HL-60/S4 treated with phorbol 12-myristate 13-acetate at 8.2 ng/mL for 4 days and 3 days (cell line): Measurements from ENCODE around the gene NMD3.
"Not testable (repeated sequence)": the region's sequence is repeated elsewhere in the genome, so short reads cannot be mapped to it uniquely, and the experiment has no call there.

Experiments used
- in situ Hi-C: fragments of 300-500 bp; cut with MboI; formaldehyde crosslinking; loops from 2 replicates; pipeline ENCODE4 v1.15.0; 2022; ENCODE audit warnings: low sequenced_read_pairs

Gene NMD3

DNA sequence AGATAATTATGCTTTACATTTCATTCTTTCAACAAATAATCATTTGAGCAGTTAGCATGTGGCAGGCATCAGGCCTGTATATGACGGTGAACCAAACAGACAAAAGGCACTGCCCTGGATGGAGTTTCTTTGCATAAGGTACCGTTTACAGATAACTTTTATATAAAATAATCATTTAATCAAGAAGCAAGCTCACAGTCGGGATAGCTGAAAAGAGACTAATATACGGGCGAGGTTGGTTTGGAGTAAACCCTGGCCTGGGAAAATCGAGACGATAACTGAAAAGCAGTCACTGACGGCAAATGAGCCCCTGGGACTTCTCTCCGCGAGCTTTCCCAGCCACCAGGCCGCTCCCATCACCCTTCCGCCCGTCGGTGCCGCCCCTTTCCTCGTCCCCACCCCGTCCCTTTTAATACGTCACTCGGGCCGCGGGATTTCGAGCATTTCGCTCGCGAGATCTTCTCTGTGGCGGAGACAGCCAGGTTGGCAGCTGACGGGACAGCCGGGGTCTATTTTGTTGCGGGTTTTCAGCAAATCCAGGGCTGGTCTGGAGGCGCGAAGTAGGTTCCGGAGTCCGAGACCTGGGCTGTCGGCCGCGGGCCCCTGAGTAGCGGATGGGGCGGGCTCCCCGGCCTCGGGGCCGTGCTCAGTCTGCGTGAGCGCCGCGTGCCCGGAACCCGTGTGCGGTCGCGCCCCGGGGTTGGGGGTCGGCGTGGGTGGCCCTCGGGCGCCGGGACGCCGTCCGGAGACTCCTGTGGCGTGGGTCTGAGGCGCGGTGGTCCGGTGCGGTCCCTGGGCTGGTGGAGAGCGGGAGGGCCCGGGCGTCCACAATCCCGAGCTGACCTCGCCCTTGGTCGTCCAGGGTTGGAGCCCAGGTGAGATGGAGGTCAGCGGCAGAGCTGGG lies at the start of gene NMD3:
TSS of gene NMD3 (plus strand) at position 462 of the 904 bp plus-strand sequence. CDS start 703 bp downstream, outside the sequence.
- in situ Hi-C loops: no loop called here

DNA sequence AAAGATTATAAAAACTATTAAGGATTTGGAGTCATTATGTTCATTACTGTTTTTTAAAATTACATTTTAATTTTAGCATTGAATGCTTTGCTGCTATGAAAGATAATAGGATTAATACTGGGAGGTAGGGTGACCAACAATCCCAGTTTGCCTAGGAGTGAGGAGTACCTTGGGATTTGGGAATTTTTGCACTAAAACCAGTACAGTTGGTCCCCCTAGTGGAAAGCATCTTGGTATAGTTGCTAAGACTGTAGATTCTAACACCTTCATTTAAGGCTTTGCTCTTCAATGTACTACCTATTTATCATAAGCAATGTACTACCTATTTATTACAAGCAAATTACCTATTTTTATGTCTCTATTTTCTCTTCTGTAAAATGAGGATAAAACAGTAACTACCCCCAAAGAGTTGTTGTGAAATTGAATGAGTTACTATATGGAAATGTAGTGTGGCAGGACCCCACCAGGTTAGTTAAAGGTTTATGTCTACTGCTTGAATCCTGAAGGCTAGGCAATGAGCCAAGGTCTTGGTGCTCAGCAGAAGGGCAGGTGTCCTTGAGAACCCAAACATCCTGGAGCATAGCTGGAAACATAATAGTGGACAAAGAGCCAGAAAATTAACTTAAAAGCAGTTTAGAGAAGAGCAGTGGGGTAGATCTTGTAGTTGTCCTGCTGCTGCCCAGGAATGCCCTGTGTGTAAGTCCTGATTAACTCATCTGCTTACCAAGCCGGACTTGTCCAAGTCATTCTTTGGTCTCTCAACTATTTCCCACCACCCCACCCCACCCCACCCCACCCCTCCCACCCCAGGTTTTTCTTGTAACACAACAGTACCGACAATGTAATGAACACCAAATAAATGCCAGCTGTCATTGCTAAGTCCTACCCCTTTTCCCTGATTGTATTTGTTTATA lies 49.2 kb upstream of the NMD3 start:
- in situ Hi-C loops: no loop called here

DNA sequence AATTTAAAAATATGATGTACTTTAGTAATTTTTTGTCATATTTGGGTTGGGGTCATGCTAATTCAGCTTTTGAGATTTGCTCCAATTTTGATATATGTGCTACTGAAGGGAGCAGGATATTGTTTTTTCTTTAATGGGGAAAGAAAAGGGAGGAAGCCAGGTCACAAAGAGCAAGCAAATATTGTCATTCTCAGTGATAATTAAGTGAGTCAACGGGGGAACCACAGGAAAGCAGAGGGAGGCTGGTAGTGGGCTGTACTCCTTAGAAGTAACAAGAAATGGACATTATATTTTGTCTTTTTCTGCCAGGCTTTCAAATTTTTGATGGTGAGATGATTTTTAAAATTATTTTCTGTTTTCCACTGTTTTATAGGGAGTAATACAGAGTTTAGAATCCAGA lies 45.6 kb upstream of the NMD3 start:
- in situ Hi-C loops: no loop called here

DNA sequence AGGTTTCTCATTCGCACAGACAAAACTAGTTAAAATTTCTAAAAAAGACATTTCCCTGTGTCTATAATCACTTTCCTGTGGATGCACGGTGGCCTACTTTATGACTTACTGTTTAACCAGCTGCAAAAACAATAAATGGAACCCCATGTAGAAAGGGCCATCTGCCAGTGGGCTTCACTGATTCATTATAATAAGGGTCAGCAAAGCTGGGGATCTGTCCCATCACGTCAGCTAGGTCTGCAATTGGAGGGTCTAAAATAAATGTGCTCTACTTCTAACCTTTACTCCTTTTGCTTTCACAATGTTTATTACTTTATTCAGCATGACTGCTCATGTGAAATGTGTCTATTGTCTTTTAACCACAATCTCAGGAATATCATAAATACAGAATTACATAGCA lies 43.1 kb upstream of the NMD3 start:
- in situ Hi-C loops: no loop called here

DNA sequence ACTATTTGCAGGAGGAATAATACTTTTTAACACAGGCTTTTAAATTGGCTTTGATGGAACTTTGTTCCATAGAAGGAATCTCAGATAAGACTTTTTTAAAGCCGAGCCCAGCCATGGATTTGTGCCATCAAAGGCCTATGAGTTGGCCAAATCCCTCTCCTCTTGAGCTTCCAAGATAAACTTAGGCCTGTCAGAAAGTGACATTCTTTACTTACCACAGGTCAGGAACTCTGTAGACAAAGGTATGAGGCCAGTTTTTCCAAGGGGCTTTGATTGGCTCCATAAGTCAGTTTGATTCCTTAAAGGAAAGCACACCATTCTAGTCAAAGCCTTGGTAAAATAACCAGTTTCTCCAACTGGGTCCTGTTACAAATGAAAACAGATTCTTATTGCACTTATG lies 39.7 kb upstream of the NMD3 start:
- in situ Hi-C loops: not testable (repeated sequence)

DNA sequence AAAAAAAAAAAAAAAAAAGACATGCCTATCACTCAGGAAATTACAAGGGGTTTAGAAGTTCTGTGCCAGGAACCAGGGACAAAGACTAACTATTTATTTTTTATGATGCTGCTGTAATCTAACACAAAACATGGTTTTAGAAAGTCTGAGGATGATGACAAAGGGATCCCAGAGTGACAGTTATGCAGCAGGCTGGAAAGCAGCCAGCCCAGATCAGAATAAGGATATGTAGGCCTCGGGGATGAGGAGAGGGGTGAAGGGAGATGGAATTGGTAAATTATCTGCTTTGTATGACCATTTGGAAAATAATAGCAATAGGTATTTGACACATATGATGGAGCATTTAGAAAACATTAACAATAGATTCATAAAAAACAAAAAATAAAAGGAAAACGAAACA lies 34.1 kb upstream of the NMD3 start:
- in situ Hi-C loops: no loop called here

DNA sequence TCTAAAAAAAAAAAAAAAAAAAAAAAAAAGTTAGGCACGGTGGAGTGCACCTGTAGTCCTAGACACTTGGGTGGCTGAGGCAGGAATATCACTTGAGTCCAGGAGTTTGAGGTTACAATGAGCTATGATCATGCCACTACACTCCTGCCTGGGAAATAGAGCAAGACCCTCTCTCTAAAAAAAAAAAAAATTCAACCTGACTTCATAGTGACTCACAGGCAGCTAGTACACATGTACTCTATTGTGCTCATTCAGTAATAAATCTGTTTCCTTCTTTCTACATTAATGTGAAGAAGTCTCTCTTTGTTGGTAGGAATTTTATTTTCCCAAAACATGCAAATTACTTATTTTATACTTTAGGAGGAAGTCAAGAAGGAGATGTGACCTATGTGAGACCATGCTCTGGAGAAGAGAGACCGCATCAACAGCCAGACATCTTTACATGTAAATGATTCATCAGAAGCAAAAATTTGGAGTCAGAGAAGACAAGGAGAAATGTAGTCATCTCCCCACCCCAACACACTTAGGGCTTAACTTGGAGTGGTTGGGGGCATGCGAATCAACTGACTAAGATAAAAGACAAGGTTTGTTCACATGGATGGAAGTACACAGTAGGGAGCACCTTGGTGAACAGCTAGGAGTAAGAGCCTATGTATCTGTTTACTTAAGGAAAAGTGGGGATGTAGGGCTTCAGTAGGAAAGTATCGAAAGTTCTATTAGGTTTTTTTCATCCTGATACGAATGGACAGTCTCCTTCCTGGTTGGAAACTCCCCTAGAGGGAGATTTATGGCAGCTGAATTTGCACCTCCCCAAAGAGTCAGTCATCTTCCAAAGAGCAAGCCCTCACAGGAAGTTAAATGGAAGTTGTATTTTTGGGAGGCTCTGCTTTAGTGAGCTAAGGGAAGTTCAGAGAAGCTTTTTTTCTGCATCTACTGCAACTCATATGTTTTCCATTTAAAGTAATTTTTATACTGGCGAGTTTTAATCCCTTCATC lies 23.0 kb upstream of the NMD3 start:
- in situ Hi-C loops: no loop called here

DNA sequence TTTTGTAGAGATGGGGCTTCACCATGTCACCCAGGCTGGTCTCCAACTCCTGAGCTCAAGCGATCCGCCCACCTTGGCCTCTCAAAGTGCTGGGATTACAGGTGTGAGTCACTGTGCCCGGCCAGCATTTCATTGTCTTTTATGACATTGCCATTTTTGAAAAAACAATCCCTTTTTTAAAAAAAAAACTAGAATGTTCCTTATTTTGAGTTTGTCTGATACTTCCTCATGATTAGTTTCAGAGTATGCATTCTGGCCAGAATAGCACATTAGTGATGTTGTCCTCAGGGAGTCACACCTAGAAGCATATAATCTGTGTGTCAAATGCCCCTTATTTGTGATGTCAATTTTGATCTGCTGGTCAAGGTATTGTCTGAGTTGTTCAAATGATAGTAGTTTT lies 21.2 kb upstream of the NMD3 start:
- in situ Hi-C loops: no loop called here

DNA sequence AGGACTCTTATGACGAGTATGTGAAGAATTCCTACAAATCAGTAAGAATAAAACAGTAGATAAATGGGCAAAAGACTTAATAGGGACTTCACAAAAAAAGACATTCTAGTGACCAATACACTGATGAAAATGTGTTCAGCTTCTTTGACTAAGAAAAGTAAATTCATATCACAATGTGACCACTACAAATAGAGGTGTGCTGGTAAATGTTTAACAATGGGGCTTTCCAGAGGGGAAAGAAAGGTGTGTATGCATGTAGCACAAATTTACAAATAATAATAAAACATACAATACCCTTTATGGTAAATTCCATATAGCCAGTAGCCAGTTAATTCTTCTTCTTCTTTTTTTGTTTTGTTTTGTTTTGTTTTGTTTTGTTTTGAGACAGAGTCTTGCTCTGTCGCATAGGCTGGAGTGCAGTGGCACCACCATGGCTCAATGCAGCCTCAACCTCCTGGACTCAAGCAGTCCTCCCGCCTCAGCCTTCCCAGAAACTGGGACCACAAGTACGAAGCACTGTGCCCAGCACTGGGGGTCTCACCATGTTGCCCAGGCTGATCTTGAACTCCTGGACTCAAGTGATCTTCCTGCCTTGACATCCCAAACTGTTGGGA lies 17.5 kb upstream of the NMD3 start:
- in situ Hi-C loops: no loop called here

DNA sequence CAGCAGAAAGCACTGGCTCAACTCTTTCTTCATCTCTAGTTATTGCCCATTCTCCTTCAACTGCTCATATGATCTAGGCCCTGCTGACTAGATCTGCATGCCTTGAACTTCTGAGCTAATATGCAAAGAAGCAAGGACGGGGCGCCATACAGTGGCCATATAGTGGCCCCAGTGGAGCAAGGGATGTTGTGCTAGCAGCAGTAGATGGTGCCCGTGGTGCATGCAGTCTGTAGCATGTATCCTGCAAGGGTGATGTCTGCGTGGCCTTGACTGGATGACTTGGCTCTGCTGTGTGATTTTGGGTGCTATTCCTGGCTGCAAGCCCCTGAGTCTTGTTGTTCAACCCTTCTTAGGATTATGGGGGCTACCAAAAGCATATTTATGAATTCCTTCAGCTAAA lies 12.2 kb upstream of the NMD3 start:
- in situ Hi-C loops: no loop called here

DNA sequence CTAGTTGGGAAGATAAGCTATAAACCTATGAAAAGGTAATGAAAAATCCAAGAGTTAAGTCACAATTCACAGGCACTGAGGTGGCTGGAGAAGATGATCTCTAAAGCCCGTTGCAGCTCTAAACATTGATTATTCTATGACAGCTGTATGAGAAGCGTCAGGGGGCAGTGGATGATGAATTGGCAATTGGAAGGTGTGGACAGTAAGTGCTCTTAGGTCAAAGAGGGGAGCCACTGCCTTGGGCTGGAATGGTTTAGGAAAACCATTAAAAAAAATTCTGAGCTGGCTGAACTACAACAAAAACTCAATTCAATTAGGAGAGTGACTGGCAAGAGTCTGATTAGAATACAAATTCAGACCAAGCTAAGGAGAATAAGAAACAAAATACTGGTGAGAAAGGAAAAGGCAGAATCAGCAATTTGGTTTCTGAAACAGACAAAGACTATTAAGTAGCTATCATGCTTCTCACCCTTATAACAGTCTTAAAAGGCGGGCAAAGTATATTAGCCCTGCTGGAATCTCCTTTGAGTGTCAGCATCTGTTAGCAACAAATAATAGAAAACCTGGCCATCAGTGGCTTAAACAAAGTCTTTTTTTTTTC lies 8.8 kb upstream of the NMD3 start:
- in situ Hi-C loops: no loop called here

DNA sequence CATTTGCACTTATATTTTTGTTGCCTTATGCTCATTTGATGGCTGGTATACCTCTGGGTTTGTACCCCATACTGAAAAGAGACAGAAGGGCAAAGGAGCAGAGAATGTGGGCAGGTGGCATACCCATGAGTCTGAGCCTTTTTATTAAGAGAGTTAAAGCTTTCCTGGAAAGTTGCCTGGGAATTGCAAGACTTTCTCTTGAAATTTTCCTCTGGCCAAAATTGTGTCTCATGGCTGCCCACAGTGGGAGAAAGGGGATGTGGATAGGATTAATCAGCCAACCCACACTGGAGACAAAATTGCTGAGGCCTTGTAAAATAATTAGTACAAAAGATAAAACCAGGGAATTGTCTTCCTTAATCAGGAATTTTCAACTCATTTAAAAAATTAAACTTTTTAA lies 8.2 kb upstream of the NMD3 start:
- in situ Hi-C loops: no loop called here

DNA sequence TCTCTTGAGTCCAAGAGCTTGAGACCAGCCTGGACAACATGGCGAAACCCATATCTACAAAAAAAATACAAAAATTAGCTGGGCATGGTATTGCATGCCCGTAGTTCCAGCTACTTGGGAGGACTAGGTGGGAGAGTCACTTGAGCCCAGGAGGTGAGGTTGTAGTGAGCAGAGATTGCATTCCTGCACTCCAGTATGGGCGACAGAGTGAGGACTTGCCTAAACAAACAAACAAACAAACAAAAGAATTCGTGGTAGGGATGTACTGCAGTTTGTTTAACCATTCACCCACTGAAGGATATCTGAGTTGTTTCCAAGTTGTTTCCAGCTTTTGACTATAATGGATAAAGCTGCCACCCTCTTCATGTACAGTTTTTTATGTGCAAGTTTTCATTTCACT lies 7.5 kb upstream of the NMD3 start:
- in situ Hi-C loops: no loop called here

DNA sequence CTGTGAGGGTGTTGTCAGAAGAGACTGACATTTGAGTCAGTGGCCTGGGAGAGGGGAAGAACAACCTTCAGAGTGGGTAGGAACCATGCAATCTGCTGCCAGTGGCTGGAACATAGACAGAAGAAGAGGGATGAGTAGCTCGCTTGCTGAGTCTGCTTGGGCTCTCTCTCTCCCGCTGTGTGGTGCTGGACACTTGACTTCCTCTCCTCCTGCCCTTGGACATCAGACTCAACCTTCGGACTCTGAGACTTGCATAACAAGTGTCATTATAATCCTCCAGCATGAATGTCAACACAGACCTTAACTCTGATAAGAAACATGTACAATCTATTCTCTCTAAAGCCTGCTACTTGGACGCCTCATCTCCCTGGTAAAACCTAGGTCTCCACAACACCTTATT lies 5.9 kb upstream of the NMD3 start:
- in situ Hi-C loops: no loop called here

DNA sequence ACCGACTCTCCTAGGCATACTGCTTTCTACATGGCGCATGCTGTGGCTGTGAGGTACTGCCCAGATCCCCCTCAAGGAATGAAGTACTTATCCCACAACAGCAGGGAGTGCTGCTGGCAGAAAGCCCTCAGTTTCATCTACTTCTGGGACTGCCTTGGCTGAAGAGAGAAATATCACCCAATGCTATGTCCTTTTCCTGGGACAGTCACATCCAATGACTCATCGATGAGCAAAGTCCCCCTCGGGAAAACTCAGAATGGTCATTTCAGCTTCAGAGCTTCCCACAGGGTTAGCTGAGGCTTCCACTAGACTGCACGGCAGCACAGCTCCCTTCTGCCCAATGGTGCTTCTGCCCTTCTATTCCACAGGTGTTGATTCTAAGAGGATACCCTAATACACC lies 3.6 kb upstream of the NMD3 start:
- in situ Hi-C loops: no loop called here

DNA sequence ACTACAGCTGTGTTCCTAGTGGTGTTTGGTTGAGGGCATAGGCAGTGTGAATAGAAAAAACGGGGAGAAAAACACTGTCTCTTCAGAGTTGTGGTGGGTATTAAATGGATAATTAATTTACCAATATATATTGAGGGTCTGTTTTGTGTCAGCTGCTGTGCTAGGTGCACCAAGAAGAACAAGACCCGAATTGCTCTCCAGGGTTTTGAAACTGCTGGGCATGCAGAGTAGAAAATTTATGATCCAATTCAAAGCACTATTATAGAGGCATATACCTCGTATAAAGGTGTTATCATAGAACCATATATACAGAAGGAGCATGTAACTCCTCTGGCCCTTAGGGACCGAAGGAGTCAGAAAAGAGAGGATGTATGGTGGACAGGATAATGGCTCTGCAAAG lies 1.6 kb upstream of the NMD3 start:
- in situ Hi-C loops: no loop called here

DNA sequence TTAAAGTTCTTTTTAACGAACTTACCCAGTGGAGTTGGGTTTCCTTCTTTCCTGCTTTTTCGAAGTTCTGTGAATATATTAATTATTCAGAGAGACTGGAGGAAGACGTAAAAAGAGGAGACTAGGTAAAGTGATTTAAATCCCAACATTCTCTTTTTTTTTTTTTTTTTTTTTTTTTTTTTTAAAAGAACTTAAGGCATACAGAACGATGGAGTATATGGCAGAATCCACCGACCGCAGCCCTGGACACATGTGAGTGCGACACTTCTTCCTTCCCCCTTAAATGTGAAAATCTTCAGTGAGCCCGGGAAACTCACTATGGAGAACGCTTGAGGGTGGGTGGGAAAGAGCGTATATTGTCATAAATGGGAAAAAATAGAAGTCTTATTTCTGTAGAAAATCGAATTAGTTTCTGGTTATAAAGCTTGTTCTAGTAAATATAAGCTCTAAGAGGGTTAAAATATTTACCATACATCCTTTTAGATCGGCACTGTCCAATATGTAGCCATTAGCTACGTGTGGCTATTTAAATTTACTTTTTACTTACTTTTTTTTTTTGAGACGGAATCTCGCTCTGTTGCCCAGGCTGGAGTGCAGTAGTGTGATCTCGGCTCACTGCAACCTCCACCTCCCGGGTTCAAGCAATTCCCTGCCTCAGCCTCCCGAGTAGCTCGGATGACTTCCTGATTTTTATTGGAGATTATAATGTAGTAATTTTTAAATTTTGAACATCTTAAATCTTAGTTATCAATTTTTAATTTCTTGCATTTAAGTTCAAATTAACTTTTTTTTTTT lies 892 bp downstream of the NMD3 start:
- in situ Hi-C loops: no loop called here

DNA sequence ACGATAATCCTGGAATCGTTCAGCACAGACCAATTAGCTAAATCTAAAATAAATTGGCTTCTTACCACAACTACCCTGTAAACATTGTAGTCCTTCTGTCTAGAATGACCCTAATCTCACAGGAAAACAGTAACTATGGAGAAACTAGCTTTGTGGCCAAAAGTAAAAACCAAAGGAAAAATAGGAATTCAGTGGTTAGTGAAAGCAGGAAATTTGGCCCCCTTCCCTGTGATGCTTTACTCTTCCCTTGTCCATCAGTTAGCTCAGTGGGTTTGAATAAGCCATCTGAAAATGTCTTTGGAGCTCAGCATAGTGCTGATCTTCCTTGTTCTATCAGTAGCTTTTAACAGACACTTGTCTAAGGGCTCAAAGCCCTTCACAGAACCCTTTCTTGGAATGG lies 1.6 kb downstream of the NMD3 start:
- in situ Hi-C loops: no loop called here

DNA sequence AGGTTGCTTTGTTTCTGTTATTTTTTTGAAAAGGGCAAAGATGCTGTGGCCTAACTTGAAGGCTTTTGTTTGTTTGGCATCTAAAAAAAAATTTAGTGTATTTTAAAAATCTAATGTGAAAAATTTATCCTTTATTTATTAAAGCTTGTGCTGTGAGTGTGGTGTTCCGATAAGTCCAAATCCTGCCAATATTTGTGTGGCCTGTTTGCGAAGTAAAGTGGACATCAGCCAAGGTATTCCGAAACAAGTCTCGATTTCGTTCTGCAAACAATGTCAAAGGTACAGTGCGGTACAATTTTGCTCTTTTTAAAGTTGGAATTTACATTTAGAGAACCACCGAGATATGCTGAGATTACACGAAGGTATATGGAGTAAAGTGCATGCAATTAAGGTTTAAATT lies 3.7 kb downstream of the NMD3 start:
- in situ Hi-C loops: no loop called here
